Activated CD4-positive, alpha-beta T cell treated with anti-CD3 and anti-CD28 coated beads, Interleukin-2, amount 50 U/mL, for 4 hours (primary cell): ENCODE measurements around the gene EXOC2.
"Not testable (repeated sequence)": the region's sequence is repeated elsewhere in the genome, so short reads cannot be mapped to it uniquely, and the experiment has no call there.

Source experiments
- DNase-seq, 2 experiments: peaks; one replicate each; pipeline ENCODE4 v3.0.0-alpha.2; 2020

The EXOC2 gene

GRCh38 chr6:582370-582769, 110.6 kb downstream of the EXOC2 start:
- DNase-seq, result no peak

GRCh38 chr6:579339-579738, 113.6 kb downstream of the EXOC2 start:
- DNase-seq, result no peak

GRCh38 chr6:572596-573265, 120.2 kb downstream of the EXOC2 start:
- DNase-seq, result no peak

- no peak for DNase-seq
Observed at GRCh38 chr6:571892-572291, 121.0 kb downstream of the EXOC2 start.

GRCh38 chr6:570825-571224, 122.1 kb downstream of the EXOC2 start:
- no peak for DNase-seq

GRCh38 chr6:568954-569523, 123.9 kb downstream of the EXOC2 start:
- no peak for DNase-seq

GRCh38 chr6:568085-568484, 124.9 kb downstream of the EXOC2 start:
- no peak for DNase-seq

- no peak for DNase-seq
Observed at GRCh38 chr6:563863-564262, 129.1 kb downstream of the EXOC2 start.

GRCh38 chr6:562052-562676, 130.8 kb downstream of the EXOC2 start:
- no peak for DNase-seq

- not testable (repeated sequence) for DNase-seq
Observed at GRCh38 chr6:561335-561734, 131.6 kb downstream of the EXOC2 start.

- DNase-seq, result no peak
Observed at GRCh38 chr6:558959-559358, 134.0 kb downstream of the EXOC2 start.

GRCh38 chr6:558089-558488, 134.8 kb downstream of the EXOC2 start:
- no peak for DNase-seq

GRCh38 chr6:551829-552350, 141.0 kb downstream of the EXOC2 start:
- DNase-seq, result no peak

- DNase-seq, result peak in 1 of 2 experiments; percentile 11
Observed at GRCh38 chr6:551405-551804, 141.5 kb downstream of the EXOC2 start.

GRCh38 chr6:549906-550305, 143.0 kb downstream of the EXOC2 start:
- DNase-seq, result no peak

GRCh38 chr6:548517-548916, 144.4 kb downstream of the EXOC2 start:
- no peak for DNase-seq

GRCh38 chr6:548091-548490, 144.8 kb downstream of the EXOC2 start:
- DNase-seq, result no peak

GRCh38 chr6:540490-540889, 152.4 kb downstream of the EXOC2 start:
- DNase-seq, result no peak

- DNase-seq, result no peak
Observed at GRCh38 chr6:537114-537513, 155.8 kb downstream of the EXOC2 start.

GRCh38 chr6:530425-530824, 162.5 kb downstream of the EXOC2 start:
- DNase-seq, result no peak

- DNase-seq, result no peak
Observed at GRCh38 chr6:528989-529388, 163.9 kb downstream of the EXOC2 start.

- no peak for DNase-seq
Observed at GRCh38 chr6:527989-528673, 164.8 kb downstream of the EXOC2 start.

- DNase-seq, result peak; percentile 31 to 36
Observed at GRCh38 chr6:524803-525202, 168.1 kb downstream of the EXOC2 start.

GRCh38 chr6:520820-521219, 172.1 kb downstream of the EXOC2 start:
- DNase-seq, result no peak
